OCI-LY1 (cell line): ENCODE measurements around the gene TMED4.

Source experiments
- CTCF ChIP-seq: fragments of 200-600 bp; sonication (generic), shearing (Covaris generic); IDR thresholded peaks from 2 replicates; pipeline ENCODE4 v1.5.1; 2017; ENCODE audit warnings: mild to moderate bottlenecking, antibody characterized with exemption, low read length, moderate library complexity, mixed read lengths
- EZH2 ChIP-seq: fragments of 200-600 bp; sonication (generic), shearing (Covaris generic); IDR thresholded peaks from 2 replicates; pipeline ENCODE4 v1.8.0; 2017; ENCODE audit warnings: borderline replicate concordance, mixed run types, mild to moderate bottlenecking, antibody characterized with exemption, low read length, moderate library complexity, mixed read lengths

- no peak for TF ChIP-seq CTCF
- TF ChIP-seq EZH2: no peak
Measured at GRCh38 chr7:44625526-44626471, 43.8 kb upstream of the TMED4 start.
